GM19025 (cell line): ENCODE measurements around the gene AKAP10.
"Not testable (repeated sequence)": the region's sequence is repeated elsewhere in the genome, so short reads cannot be mapped to it uniquely, and the experiment has no call there.

ENCODE experiments used
- ATAC-seq: cut with Tn5 transposase; IDR thresholded peaks from one replicate; pipeline ENCODE4 v1.9.1; 2021; ENCODE audit warnings: mild to moderate bottlenecking, low read depth, moderate library complexity; ENCODE audit not compliant: unreplicated experiment

The AKAP10 gene

DNA sequence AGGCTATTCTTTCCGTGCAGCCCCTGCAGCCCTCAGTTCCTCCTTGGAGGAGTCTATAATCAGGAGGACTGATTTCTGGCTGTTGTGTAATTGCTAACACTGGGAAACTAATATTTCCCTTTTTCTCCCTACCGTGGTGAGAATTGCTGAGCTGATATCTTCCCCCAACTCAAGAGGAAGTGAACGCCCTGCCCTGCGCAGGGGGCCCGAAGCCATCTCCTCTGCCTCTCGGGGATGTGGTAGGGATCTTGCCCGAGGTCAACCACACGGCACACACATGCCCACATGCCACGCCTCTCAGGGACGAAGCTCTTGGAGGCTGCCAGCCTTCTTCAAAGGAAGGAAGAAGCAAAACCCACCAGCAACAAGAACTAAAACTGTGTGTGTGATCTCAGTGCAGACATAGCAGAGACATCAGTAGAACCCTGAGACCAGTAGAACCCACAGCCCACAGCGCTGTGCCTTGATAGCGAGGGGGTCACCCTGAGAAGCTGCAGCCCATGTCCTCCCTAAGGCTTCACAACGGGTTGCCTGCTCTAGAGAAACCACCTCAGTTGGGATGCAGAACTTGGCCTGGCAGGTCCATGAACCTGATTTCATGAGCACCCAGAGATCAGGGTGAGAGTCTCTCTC, 101.0 kb downstream of the AKAP10 start:
- ATAC-seq: no peak

DNA sequence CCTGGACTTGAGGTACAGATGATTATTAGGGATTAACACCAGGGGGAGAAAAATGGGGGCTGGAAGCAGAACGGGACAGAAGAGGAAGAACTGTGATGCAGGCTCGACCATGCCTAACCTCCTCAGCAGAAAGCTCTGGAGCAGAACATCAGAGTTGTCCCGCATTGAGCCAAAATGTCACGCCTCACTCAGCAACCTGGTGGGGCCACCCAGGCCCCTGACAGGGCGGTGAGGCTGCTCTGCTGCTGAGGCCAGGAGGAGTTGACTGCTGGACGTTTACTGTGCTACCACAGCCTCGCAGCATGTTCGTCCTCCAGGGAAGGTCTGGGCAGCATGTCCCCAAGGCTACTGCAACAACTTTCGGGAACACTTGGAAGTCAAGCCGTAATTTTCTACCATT, 103.4 kb downstream of the AKAP10 start:
- no peak for ATAC-seq

DNA sequence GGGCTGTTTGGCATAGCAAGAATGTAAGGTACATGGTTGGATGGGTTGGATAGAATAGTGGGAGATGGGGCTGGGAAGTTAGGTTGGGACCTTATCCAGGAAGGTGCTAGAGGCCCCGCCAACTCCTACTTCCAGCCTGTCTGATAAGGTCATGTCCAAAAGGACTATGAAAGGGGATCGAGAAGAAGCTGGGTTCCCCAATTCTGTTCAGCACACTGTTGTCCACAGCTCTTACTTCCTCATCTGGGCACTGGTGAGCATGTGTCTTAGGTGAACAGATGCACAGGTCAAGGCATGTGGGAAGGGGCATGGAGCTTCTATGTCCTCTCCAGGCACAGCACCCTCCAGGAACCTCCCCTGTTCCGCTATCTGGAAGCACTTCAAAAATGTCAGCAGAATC, 104.3 kb downstream of the AKAP10 start:
- ATAC-seq: no peak

DNA sequence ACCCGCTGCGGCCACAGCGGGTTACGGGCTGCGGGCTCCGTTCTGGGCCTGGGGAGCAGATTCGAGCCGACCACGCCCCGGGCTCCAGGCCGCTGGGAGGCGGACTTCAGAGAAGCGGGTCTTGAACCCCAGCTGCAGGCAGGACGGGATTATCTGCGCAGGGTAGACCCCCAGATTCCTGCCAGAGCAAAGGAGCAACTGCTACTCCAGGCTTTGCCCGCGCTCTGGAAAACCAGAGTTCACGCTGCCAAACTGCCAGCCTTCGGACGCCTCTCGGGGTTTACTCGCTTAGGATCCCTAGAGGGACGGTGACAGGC, 109.6 kb downstream of the AKAP10 start:
- no peak for ATAC-seq

DNA sequence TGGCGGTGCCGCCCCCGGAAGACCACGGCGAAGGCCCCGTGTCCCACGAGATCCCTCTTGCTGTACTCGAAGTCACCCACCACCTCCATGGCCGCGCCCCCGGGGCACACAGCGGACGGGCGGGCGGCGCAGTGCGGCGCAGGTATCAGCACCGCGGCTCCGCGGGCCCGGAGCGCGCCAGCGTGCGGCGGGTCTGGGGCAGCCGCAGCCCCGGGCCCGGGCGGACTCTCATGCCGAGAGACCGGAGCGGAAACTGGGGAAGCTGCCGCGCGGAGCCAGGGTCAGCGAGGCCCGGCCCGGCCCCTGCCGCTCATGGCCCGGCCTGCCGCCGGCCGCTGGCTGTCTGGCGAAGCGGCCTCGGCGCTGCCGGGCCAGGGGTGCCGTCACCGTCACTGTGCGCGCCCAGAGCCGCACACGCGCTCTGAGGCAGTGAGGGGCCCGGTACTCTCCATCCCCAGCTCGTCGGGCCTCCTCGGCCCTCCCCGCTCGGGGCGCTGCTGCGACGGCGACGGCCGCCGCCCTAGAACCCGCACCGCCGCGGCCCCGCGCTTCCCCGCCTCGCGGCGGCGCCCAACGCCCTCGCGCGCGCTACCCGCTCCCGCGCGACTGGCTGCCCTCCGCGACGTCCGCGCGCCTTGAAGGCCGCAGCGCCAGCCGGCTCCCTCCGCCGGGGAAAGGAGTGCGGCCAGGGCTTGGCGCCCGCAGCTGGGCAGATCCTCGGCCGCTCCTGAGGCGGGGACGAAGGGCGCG, 110.1 kb downstream of the AKAP10 start, which contains the start of gene ULK2:
Gene ULK2 (minus strand): TSS at position 608 of the 750 bp plus-strand sequence. CDS start 519 bp downstream, at position 89.
- ATAC-seq: peak; percentile 52

DNA sequence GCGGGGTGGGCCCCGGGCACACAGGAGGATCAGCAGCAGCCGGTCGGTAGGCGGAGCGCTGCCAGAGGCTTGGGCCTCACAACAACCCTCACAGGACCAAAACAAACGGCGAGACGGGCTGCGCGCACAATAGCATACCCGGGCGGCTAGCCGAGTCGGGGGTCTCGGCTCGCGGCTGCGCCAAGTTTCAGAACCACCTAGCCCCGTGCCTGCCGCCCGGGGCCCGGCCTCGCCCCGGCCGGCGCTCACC, 110.6 kb downstream of the AKAP10 start:
- ATAC-seq: peak; percentile 42

DNA sequence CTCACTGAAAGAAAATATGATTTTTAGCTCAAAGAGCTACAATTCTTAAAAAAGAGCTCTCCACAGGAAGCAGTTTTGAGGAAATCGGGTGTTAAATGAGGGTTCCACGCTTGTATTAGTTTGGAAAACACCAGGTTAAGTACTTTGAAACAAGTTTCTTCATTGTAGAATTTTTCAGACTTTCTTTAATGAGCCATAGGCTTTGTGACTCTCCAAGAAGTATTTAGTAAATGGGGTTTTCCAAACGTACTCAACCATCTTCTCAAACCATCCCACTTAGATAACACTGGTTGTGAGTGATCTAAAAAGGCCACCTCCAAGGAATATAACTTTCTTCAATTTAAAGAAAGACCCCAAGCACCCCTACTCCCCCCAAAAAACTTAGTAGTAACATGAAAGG, 112.6 kb downstream of the AKAP10 start:
- no peak for ATAC-seq

DNA sequence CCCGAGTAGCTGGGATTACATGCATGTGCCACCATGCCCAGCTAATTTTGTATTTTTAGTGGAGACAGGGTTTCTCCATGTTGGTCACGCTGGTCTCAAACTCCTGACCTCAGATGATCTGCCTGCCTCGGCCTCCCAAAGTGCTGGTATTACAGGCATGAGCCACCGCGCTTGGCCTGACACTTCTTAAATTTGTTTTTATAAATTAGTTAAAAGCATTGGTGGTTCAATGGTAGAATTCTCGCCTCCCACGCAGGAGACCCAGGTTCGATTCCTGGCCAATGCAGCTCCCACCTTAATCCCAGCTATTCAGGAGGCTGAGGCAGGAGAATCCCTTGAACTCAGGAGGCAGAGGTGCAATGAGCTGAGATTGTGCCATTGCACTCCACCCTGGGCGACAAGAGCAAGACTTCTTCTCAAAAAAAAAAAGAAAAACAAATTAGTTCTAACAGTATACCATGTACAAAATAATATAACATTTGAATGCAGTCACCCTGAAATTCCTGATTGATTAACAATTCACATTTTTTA, 116.9 kb downstream of the AKAP10 start:
- ATAC-seq: not testable (repeated sequence)

DNA sequence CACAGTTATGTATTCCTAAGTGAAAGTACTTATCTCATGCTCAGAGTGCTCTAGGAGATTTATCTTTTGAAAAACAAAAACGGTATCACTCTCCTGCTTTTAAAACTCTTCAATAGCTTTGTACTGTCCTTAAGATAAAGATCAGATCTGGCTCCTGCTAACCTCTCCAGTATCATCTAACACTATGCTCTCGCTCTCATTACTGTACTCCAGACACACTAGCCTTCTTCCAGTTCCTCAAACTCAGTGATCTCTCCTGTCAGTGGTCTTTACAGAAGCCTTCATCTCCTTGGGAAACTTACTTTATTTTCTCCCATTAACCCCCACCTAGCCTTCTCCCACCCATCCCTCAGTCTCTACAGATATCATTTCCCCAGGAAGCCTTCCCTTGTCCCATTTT, 120.0 kb downstream of the AKAP10 start:
- no peak for ATAC-seq
